ENCODE measurements around the gene AKNA.
"Not testable (repeated sequence)": the region's sequence is repeated elsewhere in the genome, so short reads cannot be mapped to it uniquely, and the experiment has no call there.

The AKNA gene

DNA sequence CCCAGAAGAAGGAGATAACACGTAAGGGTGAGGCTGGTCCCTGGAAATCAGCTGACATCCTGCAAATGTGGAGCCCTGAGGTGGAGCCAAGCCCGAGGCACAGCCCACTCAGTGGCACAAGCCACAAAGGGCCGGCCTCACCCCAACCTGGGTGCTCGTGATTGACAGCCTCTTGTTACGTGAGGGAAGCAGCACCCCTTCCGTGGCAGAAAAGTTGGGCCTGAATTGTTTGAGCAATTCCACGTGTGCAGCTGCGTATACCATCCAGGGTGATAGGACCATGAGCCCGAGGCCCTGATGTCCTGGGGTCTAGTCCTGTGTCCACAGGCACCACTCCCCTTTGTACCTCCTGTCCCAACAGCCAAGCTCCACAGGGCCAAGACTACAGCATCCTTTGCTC lies 53.3 kb downstream of the AKNA start:
- no peak for DNase-seq
- in situ Hi-C loops (cut with MboI; ENCODE audit: low pct_unique_long_range_greater_than_20kb, low sequenced_read_pairs): no loop called here

DNA sequence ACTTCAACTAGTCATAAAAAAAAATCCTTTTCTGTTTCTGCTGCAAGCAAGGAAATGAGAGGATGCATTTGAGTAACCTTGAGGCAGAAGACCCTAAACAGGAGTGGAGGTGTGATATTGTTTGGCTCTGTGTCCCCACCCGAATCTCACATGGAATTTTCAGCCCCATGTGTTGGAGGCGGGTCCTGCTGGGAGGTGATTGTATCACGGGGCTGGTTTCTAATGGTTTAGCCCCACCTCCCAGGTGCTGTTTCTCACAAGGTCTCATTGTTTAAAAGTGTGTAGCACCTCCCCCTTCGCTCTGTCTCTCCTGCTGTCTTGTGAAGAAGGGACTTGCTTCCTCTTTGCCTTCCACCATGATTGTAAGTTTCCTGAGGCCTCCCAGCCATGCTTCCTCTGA lies 54.1 kb downstream of the AKNA start:
- in situ Hi-C loops (cut with MboI; ENCODE audit: low pct_unique_long_range_greater_than_20kb, low sequenced_read_pairs); DNase-seq: not testable (repeated sequence)

DNA sequence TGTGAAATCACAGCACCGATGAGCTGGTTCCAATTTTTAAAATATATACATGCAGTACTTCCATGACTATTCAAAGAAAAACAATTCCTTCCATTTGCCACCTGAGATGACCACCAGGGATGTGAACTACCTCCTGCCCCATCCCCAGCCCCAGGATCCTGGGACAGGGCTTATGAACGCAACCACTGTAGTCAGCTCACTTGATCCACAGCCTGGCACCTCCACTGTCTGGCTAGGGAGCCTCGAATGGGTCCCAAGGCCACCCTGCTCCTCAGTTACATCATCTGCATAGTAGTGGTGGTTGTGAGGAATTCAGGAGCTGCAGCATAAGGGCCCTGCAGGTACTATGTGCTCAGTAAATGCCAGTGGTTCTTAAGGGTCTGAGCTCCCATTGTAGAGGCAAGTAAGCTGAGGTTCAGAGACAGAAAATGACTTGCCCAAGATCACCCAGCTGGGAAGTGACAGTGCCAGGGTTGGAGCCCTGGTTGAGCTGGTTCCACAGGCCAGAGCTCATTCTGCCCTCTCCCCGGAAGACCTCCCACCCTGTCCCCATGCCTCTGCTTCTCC lies 55.2 kb downstream of the AKNA start:
- in situ Hi-C loops (cut with MboI; ENCODE audit: low pct_unique_long_range_greater_than_20kb, low sequenced_read_pairs); DNase-seq: not testable (repeated sequence)

DNA sequence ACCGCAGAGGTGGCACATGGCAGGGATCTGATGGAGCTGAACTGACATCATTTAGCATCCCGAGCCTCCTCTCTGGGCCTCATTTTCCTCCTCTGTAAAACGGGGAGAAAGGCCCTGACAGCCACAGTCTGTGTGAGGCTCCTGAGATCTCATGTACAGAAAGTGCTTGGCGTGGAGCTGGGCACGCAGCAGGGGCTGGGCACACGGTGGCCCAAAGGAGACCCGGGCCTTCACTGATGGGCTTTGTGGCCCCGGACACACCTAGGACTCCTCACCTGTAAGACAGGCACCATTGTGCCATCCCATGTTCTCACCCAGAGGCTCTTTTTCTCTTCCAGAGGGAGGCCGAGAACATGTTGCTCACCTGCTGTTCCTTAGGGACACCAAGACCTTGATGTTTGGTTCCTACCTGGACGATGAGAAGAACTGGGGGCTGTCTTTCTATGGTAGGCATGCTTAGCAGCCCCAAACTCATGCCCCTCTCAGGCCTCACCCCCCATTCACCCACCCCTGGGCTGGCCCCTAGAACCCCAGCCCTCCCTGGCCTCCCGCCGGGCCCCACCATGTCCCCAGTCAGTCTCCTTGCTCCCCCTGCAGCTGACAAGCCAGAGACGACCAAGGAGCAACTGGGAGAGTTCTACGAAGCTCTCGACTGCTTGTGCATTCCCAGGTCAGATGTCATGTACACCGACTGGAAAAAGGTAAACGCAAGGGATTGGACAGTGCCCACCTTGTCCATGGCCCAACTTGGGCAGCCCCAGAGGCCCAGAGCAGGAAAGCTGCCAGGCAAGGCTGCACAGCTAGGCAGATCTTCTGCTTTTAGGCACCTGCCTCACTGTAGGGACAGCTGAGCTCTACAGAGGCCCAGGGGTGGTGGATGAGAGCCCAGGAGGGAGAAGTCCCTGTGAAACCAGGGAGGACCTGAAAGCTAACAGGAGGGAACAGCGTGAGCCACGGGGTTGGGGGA lies 56.3 kb downstream of the AKNA start:
- DNase-seq; in situ Hi-C loops (cut with MboI; ENCODE audit: low pct_unique_long_range_greater_than_20kb, low sequenced_read_pairs): not testable (repeated sequence)

DNA sequence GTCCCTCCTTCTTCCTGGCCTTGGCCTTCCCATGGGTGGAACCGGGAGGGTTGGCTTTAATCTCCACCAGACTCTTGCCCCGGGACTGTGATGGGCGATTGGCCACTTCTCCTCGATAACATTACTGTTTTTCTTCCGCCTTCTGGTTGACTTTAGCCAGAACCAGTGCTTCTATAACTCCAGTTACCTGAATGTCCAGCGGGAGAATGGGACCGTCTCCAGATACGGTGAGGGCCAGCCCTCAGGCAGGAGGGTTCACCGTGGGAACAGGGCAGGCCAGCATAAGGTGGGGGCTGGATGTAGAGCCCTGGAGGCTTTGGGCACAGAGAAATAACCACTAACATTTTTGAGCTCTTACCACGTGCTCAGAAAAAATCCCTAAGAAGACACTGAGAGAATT lies 57.1 kb downstream of the AKNA start:
- in situ Hi-C loops (cut with MboI; ENCODE audit: low pct_unique_long_range_greater_than_20kb, low sequenced_read_pairs): no loop called here

DNA sequence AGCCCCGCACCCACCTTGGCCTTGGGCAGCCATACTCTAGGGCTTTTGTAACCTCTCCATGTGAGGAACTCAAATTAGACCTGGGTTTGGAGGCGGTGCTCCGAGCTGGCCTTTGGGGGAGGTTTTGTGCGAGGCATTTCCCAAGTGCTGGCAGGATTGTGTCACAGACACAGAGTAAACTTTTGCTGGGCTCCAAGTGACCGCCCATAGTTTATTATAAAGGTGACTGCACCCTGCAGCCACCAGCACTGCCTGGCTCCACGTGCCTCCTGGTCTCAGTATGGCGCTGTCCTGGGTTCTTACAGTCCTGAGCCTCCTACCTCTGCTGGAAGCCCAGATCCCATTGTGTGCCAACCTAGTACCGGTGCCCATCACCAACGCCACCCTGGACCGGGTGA lies 58.2 kb downstream of the AKNA start, which contains the start of gene ORM2:
Gene ORM2, plus strand, starts transcription at position 245 of the 398 bp plus-strand sequence. Its CDS starts 36 bp downstream, at position 281.
- in situ Hi-C loops (cut with MboI; ENCODE audit: low pct_unique_long_range_greater_than_20kb, low sequenced_read_pairs); DNase-seq: not testable (repeated sequence)

More for the DNA sequence above, 57.1 kb downstream of the AKNA start:
- DNase-seq: no peak

DNA sequence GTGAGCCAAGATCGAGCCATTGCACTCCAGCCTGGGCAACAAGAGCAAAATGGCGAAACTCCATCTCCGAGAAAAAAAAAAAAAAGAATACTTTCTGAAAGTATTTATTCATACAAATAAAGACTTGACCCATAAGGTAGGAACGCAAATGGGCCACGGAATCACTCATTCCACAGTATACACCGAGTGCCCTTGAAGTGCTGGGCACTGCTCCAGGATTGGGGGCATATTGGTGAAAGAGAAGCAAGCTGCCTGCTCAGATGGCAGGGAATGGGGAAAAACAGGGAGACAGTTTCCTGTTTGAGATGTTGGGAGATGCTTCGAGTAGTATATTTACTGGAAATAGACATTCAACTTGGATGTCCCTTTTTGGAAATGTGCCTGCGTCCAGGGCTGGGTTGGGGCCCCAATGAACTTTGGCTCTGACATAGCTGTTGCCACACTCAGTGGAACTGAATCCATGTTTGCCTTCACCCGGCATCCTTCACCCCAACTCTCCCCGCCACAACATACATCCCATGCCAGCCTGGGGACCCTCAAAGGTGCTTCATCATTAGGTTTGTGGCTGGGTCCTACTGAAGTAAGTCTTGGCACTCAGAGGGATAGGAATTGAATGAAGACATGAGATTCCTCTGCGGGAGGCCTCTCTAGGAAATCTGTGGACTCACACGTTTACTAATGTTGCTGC lies 58.7 kb downstream of the AKNA start:
- in situ Hi-C loops (cut with MboI; ENCODE audit: low pct_unique_long_range_greater_than_20kb, low sequenced_read_pairs); DNase-seq: not testable (repeated sequence)

DNA sequence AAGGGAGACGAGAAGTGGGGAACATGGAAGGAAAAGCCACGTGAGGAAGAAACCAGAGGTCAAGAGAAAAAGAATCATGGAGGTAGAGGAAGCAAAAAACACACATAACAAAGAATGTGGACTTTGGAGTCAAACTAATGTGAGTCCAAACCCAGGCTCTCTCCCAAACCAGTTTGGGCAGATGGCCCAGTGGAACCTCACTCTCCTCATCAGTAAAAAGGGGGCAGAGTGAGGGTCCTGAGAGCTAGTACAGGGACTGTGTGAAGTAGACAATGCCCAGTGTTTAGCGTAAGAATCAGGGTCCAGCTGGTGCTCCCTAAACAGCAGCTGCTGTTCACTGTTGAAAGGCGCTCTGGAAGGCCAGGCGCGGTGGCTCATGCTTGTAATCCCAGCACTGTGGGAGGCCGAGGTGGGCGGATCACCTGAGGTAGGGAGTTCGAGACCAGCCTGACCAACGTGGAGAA lies 59.4 kb downstream of the AKNA start:
- DNase-seq; in situ Hi-C loops (cut with MboI; ENCODE audit: low pct_unique_long_range_greater_than_20kb, low sequenced_read_pairs): not testable (repeated sequence)

DNA sequence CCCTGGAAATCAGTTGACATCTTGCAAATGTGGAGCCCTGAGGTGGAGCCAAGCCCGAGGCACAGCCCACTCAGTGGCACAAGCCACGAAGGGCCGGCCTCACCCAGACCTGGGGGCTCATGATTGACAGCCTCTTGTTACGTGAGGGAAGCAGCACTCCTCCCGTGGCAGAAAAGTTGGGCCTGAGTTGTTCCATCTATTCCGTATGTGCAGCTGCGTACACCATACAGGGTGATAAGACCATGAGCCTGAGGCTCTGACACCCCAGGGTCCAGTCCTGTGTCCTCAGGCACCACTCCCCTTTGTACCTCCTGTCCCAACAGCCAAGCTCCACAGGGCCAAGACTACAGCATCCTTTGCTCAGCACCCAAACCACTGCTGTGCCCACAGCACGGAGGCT lies 60.0 kb downstream of the AKNA start:
- DNase-seq: no peak
- in situ Hi-C loops (cut with MboI; ENCODE audit: low pct_unique_long_range_greater_than_20kb, low sequenced_read_pairs): no loop called here

DNA sequence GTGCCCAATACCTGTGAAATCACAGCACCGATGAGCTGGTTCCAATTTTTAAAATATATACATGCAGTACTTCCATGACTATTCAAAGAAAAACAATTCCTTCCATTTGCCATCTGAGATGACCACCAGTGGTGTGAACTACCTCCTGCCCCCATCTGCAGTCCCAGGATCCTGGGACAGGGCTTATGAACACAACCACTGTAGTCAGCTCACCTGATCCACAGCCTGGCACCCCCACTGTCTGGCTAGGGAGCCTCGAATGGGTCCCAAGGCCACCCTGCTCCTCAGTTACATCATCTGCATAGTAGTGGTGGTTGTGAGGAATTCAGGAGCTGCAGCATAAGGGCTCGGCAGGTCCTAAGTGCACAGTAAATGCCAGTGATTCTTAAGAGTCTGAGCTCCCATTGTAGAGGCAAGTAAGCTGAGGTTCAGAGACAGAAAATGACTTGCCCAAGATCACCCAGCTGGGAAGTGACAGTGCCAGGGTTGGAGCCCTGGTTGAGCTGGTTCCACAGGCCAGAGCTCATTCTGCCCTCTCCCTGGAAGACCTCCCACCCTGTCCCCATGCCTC lies 62.0 kb downstream of the AKNA start:
- in situ Hi-C loops (cut with MboI; ENCODE audit: low pct_unique_long_range_greater_than_20kb, low sequenced_read_pairs); DNase-seq: not testable (repeated sequence)

DNA sequence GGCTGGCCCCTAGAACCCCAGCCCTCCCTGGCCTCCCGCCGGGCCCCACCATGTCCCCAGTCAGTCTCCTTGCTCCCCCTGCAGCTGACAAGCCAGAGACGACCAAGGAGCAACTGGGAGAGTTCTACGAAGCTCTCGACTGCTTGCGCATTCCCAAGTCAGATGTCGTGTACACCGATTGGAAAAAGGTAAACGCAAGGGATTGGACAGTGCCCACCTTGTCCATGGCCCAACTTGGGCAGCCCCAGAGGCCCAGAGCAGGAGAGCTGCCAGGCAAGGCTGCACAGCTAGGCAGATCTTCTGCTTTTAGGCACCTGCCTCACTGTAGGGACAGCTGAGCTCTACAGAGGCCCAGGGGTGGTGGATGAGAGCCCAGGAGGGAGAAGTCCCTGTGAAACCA lies 62.8 kb downstream of the AKNA start:
- in situ Hi-C loops (cut with MboI; ENCODE audit: low pct_unique_long_range_greater_than_20kb, low sequenced_read_pairs): not testable (repeated sequence)

DNA sequence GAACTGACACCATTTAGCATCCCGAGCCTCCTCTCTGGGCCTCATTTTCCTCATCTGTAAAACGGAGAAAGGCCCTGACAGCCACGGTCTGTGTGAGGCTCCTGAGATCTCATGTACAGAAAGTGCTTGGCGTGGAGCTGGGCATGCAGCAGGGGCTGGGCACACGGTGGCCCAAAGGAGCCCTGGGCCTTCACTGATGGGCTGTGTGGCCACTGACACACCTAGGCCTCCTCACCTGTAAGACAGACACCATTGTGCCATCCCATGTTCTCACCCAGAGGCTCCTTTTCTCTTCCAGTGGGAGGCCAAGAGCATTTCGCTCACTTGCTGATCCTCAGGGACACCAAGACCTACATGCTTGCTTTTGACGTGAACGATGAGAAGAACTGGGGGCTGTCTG lies 63.3 kb downstream of the AKNA start:
- no peak for DNase-seq
- in situ Hi-C loops (cut with MboI; ENCODE audit: low pct_unique_long_range_greater_than_20kb, low sequenced_read_pairs): no loop called here

More for the DNA sequence above, 62.8 kb downstream of the AKNA start:
- DNase-seq: not testable (repeated sequence)

DNA sequence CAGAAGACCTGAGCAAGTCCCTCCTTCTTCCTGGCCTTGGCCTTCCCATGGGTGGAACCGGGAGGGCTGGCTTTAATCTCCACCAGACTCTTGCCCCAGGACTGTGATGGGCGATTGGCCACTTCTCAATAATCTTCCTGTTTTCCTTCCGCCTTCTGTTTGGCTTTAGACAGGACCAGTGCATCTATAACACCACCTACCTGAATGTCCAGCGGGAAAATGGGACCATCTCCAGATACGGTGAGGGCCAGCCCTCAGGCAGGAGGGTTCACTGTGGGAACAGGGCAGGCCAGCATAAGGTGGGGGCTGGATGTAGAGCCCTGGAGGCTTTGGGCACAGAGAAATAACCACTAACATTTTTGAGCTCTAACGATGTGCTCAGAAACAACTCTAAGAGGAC lies 63.9 kb downstream of the AKNA start:
- DNase-seq; in situ Hi-C loops (cut with MboI; ENCODE audit: low pct_unique_long_range_greater_than_20kb, low sequenced_read_pairs): not testable (repeated sequence)

DNA sequence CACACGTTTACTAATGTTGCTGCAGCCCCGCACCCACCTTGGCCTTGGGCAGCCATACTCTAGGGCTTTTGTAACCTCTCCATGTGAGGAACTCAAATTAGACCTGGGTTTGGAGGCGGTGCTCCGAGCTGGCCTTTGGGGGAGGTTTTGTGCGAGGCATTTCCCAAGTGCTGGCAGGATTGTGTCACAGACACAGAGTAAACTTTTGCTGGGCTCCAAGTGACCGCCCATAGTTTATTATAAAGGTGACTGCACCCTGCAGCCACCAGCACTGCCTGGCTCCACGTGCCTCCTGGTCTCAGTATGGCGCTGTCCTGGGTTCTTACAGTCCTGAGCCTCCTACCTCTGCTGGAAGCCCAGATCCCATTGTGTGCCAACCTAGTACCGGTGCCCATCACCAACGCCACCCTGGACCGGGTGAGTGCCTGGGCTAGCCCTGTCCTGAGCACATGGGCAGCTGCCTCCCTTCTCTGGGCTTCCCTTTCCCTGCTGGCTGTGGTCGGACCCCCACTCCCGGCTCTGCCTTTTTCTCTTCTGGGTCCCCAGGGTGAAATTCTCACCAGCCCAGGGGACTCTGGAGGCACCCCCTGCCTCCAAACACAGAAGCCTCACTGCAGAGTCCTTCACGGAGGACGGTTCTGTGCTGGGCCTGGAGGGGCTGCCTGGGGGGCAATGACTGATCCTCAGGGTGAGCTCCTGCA lies 64.8 kb downstream of the AKNA start, which contains the start of gene ORM1:
Gene ORM1, plus strand, starts transcription at position 268 of the 701 bp plus-strand sequence. Its CDS starts 36 bp downstream, at position 304.
- DNase-seq; in situ Hi-C loops (cut with MboI; ENCODE audit: low pct_unique_long_range_greater_than_20kb, low sequenced_read_pairs): not testable (repeated sequence)

DNA sequence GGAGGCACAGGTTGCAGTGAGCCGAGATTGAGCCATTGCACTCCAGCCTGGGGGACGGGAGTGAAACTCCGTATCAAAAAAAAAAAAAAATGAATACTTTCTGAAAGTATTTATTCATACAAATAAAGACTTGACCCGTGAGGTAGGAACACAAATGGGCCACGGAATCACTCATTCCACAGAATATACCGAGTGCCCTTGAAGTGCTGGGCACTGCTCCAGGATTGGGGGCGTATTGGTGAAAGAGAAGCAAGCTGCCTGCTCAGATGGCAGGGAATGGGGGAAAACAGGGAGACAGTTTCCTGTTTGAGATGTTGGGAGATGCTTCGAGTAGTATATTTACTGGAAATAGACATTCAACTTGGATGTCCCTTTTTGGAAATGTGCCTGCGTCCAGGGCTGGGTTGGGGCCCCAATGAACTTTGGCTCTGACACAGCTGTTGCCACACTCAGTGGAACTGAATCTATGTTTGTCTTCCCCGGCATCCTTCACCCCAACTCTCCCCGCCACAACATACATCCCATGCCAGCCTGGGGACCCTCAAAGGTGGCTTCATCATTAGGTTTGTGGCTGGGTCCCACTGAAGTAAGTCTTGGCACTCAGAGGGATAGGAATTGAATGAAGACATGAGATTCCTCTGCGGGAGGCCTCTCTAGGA lies 65.5 kb downstream of the AKNA start:
- in situ Hi-C loops (cut with MboI; ENCODE audit: low pct_unique_long_range_greater_than_20kb, low sequenced_read_pairs); DNase-seq: not testable (repeated sequence)

DNA sequence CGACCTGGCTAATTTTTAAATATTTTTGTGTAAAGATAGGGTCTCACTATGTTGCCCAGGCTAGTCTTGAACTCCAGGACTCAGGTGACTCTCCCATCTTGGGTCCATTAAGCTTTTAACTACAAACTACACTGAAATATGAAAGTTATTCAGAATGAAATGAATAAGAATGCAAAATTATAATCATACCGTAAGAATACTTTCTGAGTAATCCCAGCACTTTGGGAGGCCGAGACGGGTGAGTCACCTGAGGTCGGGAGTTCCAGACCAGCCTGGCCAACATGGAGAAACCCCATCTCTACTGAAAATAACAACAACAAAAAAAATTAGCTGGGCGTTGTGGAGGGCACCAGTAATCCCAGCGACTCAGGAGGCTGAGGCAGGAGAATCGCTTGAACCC lies 66.0 kb downstream of the AKNA start:
- in situ Hi-C loops (cut with MboI; ENCODE audit: low pct_unique_long_range_greater_than_20kb, low sequenced_read_pairs): no loop called here

DNA sequence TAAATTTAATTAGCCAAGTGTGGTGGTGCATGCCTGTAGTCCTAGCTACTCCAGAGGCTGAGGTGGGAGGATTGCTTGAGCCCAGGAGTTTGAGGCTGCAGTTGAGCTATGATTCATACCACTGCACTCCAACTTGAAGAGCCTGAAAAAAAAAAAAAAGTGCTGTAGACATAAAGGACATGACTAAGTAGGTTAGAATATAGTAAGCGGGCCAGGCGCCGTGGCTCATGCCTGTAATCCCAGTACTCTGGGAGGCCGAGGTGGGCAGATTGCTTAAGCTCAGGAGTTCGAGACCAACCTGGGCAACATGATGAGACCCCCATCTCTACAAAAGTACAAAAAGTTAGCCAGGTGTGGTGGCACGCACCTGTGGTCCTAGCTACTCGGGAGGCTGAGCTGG lies 67.1 kb downstream of the AKNA start:
- DNase-seq; in situ Hi-C loops (cut with MboI; ENCODE audit: low pct_unique_long_range_greater_than_20kb, low sequenced_read_pairs): not testable (repeated sequence)

More for the DNA sequence above, 66.0 kb downstream of the AKNA start:
- no peak for DNase-seq

DNA sequence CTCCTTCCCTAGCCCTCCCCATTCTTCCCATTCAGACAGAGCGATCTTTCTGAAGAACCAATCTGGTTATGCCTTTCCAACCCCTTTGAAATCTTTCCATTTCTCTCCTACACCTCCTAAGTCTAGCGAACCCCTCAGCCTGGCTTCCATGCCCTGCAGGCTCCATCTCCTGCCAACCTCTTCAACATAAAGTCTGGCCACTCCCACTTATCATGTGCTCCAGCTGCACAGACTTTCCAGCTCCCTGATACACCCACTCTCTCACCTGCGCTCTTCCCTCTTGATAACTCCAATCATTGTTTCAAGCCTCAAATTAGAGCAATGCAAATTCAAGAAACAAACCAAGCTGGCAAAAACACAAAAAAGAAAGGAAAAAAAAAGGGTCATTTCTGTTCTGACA lies 68.6 kb downstream of the AKNA start:
- DNase-seq: no peak
- in situ Hi-C loops (cut with MboI; ENCODE audit: low pct_unique_long_range_greater_than_20kb, low sequenced_read_pairs): no loop called here

All from KBM-7 (cell line).